ENCODE data around the gene VEPH1.

VEPH1 gene

GRCh38 chr3:157410945-157411344 is 92.3 kb downstream of the VEPH1 start:
- H3K4me3 ChIP-seq (ENCODE audit: low read depth, low read length) = no peak overlapping the region
- no peak for DNase-seq (ENCODE audit: low read depth)
- TF ChIP-seq, protein P1, sequence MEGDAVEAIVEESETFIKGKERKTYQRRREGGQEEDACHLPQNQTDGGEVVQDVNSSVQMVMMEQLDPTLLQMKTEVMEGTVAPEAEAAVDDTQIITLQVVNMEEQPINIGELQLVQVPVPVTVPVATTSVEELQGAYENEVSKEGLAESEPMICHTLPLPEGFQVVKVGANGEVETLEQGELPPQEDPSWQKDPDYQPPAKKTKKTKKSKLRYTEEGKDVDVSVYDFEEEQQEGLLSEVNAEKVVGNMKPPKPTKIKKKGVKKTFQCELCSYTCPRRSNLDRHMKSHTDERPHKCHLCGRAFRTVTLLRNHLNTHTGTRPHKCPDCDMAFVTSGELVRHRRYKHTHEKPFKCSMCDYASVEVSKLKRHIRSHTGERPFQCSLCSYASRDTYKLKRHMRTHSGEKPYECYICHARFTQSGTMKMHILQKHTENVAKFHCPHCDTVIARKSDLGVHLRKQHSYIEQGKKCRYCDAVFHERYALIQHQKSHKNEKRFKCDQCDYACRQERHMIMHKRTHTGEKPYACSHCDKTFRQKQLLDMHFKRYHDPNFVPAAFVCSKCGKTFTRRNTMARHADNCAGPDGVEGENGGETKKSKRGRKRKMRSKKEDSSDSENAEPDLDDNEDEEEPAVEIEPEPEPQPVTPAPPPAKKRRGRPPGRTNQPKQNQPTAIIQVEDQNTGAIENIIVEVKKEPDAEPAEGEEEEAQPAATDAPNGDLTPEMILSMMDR (conservative IDR thresholded peaks at IDR 0.05; ENCODE audit: low read depth, low read length) = no peak

- DNase-seq (ENCODE audit: low read depth) = no peak
- H3K4me3 ChIP-seq (ENCODE audit: low read depth, low read length) = no peak overlapping the region
- TF ChIP-seq, protein P1 (conservative IDR thresholded peaks at IDR 0.05; ENCODE audit: low read depth, low read length) = no peak
Measured at GRCh38 chr3:157409516-157409915, 93.7 kb downstream of the VEPH1 start.

DNA sequence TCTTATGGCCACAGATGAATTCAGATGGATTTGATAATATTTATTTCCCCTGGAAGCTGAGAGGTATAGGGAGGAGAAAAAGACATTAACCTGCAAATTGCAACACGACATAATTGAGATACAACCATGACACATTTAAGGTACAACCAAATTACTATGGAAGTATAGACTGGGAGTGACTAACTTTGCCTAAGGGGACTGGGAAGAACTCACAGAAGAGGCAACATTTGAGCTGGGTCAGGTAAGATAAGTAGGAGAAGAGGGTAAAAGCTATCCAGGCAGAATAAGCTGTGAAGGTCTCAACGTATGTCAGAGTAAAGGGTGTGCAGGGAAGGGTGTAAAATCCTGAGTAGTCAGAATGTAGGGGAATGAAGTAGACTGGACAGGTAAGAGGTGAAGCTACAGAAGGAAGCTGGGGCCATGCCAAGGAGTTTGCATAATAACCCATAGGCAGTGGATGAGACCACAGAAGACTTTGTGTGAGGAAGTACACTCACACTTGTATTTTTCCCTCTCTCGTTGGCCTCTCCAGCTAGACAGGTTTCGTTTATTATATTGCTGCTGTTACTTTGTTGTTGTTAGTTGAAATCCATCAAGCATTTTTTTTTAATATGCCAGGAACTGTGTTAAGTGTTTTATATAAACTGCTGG is 94.6 kb downstream of the VEPH1 start:
- DNase-seq (ENCODE audit: low read depth) = no peak
- TF ChIP-seq, protein P1 (conservative IDR thresholded peaks at IDR 0.05; ENCODE audit: low read depth, low read length) = no peak
- H3K4me3 ChIP-seq (ENCODE audit: low read depth, low read length) = no peak overlapping the region

- H3K4me3 ChIP-seq (ENCODE audit: low read depth, low read length) = no peak overlapping the region
- no peak for DNase-seq (ENCODE audit: low read depth)
- TF ChIP-seq, protein P1 (conservative IDR thresholded peaks at IDR 0.05; ENCODE audit: low read depth, low read length) = no peak
Measured at GRCh38 chr3:157407769-157408168, 95.4 kb downstream of the VEPH1 start.

GRCh38 chr3:157406394-157406793 is 96.8 kb downstream of the VEPH1 start:
- no peak for DNase-seq (ENCODE audit: low read depth)
- no peak overlapping the region for H3K4me3 ChIP-seq (ENCODE audit: low read depth, low read length)
- TF ChIP-seq, protein P1 (conservative IDR thresholded peaks at IDR 0.05; ENCODE audit: low read depth, low read length) = no peak

GRCh38 chr3:157405457-157405856 is 97.8 kb downstream of the VEPH1 start:
- no peak overlapping the region for H3K4me3 ChIP-seq (ENCODE audit: low read depth, low read length)
- TF ChIP-seq, protein P1 (conservative IDR thresholded peaks at IDR 0.05; ENCODE audit: low read depth, low read length) = no peak
- peak; percentile 76 for DNase-seq (ENCODE audit: low read depth)

GRCh38 chr3:157404381-157404780 is 98.8 kb downstream of the VEPH1 start:
- TF ChIP-seq, protein P1 (conservative IDR thresholded peaks at IDR 0.05; ENCODE audit: low read depth, low read length) = no peak
- no peak overlapping the region for H3K4me3 ChIP-seq (ENCODE audit: low read depth, low read length)
- no peak for DNase-seq (ENCODE audit: low read depth)
